ENCODE measurements around the gene VPS16. TPM values are rescaled to one million over a fixed set of nuclear protein-coding genes. Genes with fewer than 3 reads are reported as not detected.

VPS16 gene
- total and polyA plus RNA-seq, 4 donors = 14.5 to 24.3 (median 16.1) TPM

DNA sequence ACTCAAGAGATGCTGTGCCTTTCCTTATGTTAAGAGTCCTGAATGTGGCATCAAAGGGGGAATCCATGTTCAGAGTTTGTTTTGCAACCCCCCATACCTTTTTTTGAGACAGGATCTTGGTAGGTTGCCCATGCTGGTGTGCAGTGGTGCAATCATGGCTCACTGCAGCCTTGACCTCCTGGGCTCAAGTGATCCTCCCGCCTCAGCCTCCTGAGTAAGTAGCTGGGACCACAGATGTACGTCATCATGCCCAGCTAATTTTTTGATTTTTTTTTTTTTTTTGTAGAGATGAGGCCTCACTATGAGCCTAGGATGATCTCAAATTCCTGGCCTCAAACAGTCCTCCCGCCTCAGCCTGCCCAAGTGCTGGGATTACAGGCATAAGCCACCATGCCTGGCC lies 49.3 kb downstream of the VPS16 start (continued):
- TF ChIP-seq, protein P1, sequence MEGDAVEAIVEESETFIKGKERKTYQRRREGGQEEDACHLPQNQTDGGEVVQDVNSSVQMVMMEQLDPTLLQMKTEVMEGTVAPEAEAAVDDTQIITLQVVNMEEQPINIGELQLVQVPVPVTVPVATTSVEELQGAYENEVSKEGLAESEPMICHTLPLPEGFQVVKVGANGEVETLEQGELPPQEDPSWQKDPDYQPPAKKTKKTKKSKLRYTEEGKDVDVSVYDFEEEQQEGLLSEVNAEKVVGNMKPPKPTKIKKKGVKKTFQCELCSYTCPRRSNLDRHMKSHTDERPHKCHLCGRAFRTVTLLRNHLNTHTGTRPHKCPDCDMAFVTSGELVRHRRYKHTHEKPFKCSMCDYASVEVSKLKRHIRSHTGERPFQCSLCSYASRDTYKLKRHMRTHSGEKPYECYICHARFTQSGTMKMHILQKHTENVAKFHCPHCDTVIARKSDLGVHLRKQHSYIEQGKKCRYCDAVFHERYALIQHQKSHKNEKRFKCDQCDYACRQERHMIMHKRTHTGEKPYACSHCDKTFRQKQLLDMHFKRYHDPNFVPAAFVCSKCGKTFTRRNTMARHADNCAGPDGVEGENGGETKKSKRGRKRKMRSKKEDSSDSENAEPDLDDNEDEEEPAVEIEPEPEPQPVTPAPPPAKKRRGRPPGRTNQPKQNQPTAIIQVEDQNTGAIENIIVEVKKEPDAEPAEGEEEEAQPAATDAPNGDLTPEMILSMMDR (IDR thresholded peaks at IDR 0.05; ENCODE audit: low read depth, low read length, missing input control) = no peak
- TF ChIP-seq RXRA (IDR thresholded peaks at IDR 0.05) (no peak), SP1 (IDR thresholded peaks at IDR 0.05) (no peak), FOXA1 (IDR thresholded peaks at IDR 0.05) (no peak), GABPA (IDR thresholded peaks at IDR 0.05 in 1 of 2, conservative IDR thresholded peaks at IDR 0.05 in 1 of 2) (no peak), EGR1 (IDR thresholded peaks at IDR 0.05; ENCODE audit: low read depth in 2 of 2) (no peak), YY1 (IDR thresholded peaks at IDR 0.05) (no peak), RAD21 (IDR thresholded peaks at IDR 0.05) (no peak)
- TF ChIP-seq, protein P2, sequence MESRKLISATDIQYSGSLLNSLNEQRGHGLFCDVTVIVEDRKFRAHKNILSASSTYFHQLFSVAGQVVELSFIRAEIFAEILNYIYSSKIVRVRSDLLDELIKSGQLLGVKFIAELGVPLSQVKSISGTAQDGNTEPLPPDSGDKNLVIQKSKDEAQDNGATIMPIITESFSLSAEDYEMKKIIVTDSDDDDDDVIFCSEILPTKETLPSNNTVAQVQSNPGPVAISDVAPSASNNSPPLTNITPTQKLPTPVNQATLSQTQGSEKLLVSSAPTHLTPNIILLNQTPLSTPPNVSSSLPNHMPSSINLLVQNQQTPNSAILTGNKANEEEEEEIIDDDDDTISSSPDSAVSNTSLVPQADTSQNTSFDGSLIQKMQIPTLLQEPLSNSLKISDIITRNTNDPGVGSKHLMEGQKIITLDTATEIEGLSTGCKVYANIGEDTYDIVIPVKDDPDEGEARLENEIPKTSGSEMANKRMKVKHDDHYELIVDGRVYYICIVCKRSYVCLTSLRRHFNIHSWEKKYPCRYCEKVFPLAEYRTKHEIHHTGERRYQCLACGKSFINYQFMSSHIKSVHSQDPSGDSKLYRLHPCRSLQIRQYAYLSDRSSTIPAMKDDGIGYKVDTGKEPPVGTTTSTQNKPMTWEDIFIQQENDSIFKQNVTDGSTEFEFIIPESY (IDR thresholded peaks at IDR 0.05) = no peak

DNA sequence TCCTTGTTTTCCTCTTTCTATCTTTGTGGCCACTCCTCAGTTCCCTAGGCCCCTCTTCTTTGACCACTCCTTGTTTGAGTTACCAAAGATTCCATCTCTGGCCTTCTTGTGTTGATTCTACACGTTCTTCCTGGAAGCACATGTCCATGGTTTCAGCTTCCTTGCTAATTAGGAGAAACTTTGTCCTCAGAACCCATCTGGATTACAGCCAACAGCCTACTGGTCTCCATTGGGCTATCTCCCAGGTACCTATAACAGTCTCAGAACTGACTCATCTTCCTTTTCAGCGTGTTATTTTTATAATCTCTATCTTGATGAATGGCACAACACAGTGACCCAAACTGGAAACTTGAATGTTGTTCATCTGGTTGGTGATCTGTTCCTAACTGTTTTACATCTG lies 50.2 kb downstream of the VPS16 start:
- TF ChIP-seq, protein P3, sequence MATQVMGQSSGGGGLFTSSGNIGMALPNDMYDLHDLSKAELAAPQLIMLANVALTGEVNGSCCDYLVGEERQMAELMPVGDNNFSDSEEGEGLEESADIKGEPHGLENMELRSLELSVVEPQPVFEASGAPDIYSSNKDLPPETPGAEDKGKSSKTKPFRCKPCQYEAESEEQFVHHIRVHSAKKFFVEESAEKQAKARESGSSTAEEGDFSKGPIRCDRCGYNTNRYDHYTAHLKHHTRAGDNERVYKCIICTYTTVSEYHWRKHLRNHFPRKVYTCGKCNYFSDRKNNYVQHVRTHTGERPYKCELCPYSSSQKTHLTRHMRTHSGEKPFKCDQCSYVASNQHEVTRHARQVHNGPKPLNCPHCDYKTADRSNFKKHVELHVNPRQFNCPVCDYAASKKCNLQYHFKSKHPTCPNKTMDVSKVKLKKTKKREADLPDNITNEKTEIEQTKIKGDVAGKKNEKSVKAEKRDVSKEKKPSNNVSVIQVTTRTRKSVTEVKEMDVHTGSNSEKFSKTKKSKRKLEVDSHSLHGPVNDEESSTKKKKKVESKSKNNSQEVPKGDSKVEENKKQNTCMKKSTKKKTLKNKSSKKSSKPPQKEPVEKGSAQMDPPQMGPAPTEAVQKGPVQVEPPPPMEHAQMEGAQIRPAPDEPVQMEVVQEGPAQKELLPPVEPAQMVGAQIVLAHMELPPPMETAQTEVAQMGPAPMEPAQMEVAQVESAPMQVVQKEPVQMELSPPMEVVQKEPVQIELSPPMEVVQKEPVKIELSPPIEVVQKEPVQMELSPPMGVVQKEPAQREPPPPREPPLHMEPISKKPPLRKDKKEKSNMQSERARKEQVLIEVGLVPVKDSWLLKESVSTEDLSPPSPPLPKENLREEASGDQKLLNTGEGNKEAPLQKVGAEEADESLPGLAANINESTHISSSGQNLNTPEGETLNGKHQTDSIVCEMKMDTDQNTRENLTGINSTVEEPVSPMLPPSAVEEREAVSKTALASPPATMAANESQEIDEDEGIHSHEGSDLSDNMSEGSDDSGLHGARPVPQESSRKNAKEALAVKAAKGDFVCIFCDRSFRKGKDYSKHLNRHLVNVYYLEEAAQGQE (IDR thresholded peaks at IDR 0.05) = no peak
- TF ChIP-seq NR2F2 (IDR thresholded peaks at IDR 0.05) = no peak
- no peak for TF ChIP-seq FOXA2 (IDR thresholded peaks at IDR 0.05)
- no peak for TF ChIP-seq GABPA (IDR thresholded peaks at IDR 0.05 in 1 of 2, conservative IDR thresholded peaks at IDR 0.05 in 1 of 2)
- no peak for TF ChIP-seq TAF1 (conservative IDR thresholded peaks at IDR 0.05)
- TF ChIP-seq HNF4A (conservative IDR thresholded peaks at IDR 0.05) = no peak
- no peak for TF ChIP-seq FOXA1 (IDR thresholded peaks at IDR 0.05)
- no peak for TF ChIP-seq HNF4G (IDR thresholded peaks at IDR 0.05)
- TF ChIP-seq RAD21 (IDR thresholded peaks at IDR 0.05) = no peak
- no peak for TF ChIP-seq SP1 (IDR thresholded peaks at IDR 0.05)
- TF ChIP-seq YY1 (IDR thresholded peaks at IDR 0.05) = no peak
- TF ChIP-seq, protein P2 (IDR thresholded peaks at IDR 0.05) = no peak
- no peak for TF ChIP-seq EGR1 (IDR thresholded peaks at IDR 0.05; ENCODE audit: low read depth in 2 of 2)
- no peak for TF ChIP-seq JUND (IDR thresholded peaks at IDR 0.05)
- TF ChIP-seq, protein P1 (IDR thresholded peaks at IDR 0.05; ENCODE audit: low read depth, low read length, missing input control) = no peak
- no peaks in the 10 kb centered on the region for H3K36me3 ChIP-seq (ENCODE audit: control insufficient read depth in 4 of 4, insufficient read depth in 3 of 4, low read depth in 1 of 4, low read length in 3 of 4)
- peaks cover 0 to 6% (median under 1%) of the 10 kb centered on the region in 4 donors for H3K4me1 ChIP-seq (ENCODE audit: control insufficient read depth in 4 of 4, insufficient read depth in 4 of 4, low read length in 3 of 4)
- DNase-seq (ENCODE audit: low spot score) = no peak
- H3K27ac ChIP-seq (ENCODE audit: low read depth in 1 of 2, low read length in 2 of 2) = no peak overlapping the region
- no peak overlapping the region for H3K9ac ChIP-seq (ENCODE audit: low read depth in 1 of 2, low read length in 2 of 2)
- H3K9me3 ChIP-seq (ENCODE audit: control insufficient read depth in 4 of 4, low read length in 3 of 4) = peaks cover 0 to 2% (median 0%) of the 10 kb centered on the region in 4 donors
- WGBS = 69% methylated on average over 2 of the region's 2 CpGs
- no peaks in the 10 kb centered on the region for H3K27me3 ChIP-seq (ENCODE audit: control insufficient read depth in 4 of 4, insufficient read depth in 4 of 4, low read length in 3 of 4)
- H3K4me3 ChIP-seq (ENCODE audit: low read depth in 1 of 3, low read length in 3 of 3) = no peak overlapping the region
